NCI-H2029 treated with DMSO at 0.1 percent for 48 hours (cell line): ENCODE measurements around the gene ATG7.
"Not testable (repeated sequence)": the region's sequence is repeated elsewhere in the genome, so short reads cannot be mapped to it uniquely, and the experiment has no call there.

Source experiments
- DNase-seq: peaks from one replicate; lab custom pipeline; 2025; lab: John Stamatoyannopoulos, UW

ATG7 gene

DNA sequence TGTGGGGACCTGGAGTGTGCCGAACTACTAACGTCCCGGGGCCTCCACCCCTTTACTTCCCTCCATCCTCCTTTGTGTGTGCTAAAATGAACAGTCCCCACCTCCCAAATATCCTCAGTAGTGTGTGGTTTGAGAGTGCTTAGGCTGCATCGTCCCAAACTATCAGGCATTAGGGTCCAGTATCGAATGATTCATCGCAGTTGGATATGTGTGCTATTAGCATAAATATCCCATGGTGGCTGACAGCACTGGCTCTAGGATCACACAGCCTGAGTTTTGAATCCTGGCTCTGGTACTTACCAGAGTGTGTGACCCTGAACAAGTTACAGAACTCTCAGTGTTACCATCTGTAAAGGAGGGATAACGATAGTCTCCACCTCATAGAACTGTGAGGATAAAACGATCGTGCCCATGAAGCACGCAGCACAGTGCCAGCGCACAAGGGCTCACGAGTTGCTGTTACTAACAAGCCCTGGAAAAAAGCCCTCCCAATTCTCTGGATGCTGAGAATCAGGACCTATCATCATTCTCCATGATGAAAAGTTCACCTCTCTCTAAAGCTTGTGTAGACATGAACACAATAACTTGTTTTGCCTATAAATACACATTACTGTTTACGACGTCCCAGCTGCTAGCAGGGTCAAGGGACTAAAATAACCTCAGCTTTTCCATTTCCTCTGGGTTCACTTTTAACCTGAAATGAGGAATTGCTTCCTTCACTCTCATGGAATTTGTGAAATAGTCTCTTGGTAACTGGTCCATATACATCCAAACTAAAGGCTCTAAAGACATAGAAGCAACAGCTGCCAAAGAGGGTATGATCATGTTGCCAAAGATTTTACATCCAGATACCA, 320.5 kb downstream of the ATG7 start:
- DNase-seq, result no peak

DNA sequence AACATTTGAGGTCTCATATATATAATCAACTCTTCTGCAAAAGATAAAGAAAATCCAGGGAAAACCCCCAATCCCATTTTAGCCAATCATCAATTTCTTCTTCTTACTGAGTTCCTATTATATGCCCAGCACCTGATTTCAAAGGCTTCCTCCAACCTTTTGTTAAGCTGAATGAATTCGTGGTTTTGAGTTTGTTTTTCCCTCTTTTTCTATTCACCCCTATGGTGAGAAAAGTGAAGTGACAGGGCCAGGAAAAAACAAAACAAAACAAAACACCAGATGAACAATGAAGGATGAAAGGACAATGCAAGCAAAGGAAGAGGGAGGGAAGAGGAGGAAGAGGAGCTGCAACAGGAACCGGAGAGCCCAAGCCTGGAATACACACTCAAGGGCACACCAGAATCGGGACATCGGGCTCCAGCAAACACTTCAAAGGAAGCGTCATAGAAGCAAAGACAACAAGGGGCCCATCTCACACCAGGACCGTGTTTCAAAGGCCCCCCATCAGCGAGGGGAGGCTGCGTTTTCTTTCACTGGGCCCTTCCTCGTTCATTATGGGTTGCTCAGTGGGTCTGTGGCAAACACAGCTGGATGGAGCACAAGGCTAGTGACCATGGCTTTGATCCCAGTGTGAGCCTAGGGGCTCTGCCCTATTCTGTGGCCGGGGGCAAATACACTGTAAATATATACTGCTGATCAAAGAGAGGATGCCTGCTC, 321.3 kb downstream of the ATG7 start:
- DNase-seq, result peak; percentile 38

DNA sequence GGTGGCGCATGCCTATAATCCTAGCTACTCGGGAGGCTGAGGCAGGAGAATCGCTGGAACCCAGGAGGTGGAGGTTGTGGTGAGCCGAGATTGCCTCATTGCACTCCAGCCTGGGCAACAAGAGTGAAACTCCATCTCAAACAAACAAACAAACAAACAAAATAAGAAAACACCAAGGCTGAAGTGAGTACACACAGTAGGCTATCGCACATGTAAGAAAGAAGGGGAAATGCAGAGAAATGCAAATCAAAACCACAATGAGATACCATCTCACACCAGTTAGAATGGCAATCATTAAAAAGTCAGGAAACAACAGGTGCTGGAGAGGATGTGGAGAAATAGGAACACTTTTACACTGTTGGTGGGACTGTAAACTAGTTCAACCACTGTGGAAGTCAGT, 322.8 kb downstream of the ATG7 start:
- DNase-seq, result not testable (repeated sequence)

DNA sequence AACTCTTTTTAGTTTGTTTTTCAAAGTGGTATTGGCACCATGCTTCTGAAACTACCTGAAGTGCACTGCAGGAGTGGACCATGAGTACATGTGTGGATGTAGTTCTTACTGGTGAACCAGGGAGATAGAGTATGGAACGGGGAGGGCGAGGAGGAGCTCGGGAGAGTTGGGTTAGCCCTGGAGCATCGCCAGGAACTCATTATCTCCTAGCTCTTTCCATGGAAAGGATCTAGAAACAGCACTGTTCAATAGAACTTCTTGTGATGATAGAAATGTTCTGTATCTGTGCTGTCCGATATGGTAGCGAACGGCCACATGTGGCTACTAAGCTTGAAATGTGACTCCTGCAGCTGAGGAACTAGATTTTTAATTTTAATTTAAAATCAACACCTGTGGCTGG, 324.2 kb downstream of the ATG7 start:
- DNase-seq, result peak; percentile 26

DNA sequence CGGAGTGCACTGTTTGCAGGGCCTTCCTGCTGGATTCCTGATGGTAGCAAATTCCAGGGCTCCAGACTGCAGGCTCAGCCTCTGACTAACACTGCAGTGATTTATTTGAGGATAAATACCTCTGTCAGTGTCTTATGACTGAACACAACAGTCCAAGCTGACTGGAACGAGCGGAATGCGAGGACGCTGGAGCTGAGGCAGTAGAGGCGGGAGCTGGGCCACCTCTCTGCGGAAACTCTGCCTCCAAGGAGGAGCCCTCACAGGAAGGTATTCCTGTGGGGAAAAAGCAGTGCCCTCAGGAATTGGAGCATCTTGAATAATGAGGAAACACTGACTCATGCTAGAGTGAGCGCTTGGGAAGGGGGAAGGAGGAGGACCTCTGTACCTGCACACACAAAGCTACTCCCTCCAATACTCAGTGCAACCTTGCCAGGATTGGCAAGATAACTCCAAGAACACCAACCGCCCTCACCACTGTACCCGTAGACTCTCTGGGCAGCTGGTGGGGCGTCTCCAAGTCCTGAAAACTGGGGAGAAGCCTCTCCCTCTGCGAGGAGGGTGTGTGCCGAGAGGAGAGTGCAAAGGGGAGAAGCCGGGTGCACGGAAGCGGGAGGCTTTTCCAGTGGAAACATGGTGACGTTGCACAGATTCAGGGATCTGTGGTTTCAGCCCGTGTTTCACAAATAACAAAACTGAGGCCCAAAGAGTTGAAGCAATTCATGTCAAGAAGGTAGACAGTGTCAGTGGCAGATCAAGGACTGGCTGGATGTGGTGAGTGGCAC, 328.5 kb downstream of the ATG7 start:
- DNase-seq, result no peak

DNA sequence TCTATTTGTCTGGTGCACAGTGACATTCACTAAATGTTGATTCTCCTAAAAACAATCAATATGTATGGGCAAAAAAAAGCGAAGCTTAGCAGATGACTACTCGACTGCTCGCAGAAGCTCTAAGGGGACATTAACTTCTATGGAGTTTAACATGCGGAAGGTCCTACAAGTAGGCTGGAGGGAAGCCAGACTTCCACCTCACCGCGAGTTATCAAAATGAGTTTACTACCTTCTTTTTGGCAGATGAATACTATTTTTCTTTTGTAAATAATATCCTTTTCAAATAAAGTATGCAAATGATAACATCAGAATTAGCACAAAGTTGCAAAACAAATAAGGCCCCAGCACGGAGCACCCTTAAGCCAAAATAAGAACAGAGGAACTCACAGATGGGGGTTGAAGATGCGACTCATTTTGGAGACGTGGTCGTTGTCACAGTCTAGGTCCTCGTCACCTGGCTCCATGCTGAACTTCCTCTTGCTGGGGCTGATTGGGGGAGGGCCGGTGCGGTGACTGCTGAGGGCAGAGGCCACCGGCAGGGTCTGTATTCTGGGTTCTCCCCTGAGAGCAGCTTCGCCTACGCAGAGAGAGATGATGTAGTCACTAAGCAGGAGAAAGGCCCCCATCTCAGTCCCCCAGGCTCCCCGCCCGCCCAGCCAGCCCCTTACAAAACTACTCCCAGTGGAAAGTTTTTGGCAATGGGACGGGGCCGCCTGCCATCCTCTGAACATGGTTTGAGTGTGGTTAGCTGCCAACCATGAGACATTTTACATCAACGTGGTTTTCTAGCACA, 329.4 kb downstream of the ATG7 start:
- DNase-seq, result no peak

DNA sequence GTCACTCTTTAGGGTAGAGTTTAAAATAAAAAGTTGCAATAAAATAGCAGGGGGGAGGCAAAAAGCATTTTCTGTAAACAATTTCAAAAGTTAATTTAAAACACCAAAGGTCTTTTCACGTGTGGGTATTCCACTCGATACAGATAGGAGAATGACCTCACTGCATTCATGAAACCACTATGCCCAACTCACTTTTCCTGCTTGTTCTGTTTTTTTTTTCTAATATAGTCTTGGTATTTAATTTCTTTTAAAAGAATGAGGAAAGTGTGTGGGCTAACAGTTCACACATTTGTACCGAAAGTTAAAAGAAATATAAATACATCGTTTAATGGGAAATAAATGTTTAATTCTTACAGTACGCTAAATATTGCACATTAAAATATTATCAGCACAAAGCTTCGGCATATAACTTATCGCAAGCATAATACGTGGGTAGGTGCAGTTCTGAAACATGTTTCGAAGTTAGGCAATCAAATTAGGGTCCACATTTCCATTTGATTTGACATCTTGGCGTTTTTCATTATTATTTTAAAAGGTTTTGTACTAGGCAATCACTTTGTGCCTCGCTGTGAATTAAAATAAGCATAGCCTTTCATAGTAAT, 330.1 kb downstream of the ATG7 start:
- DNase-seq, result no peak

DNA sequence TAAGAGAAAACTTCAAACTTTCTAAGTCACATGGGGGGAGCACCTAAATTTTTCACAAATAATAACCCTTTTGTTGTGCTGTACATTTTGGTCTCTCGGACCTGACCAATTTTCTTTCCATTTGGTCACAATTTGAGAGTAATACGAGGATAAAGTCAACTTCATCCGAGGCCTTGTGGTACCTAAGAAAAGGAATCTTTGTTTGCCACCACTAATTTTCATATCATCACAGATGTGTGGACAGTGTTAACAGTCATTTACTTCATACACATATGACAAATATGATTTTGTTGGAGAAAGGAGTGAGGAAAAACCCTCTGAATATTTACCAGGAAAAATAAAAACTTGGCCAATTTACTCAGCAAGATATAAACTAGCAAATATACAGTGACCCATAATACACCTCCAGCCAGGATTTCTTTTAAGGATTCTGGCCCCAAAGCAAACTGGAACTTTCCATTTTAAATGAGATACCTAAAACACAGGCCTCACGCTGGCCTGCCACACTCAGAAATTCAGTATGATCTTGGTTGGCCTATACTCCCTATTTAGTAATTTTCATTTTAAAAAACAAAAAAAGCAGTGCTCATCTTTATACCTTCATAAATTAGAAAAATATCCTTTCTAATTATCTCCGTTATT, 330.8 kb downstream of the ATG7 start:
- no peak for DNase-seq

DNA sequence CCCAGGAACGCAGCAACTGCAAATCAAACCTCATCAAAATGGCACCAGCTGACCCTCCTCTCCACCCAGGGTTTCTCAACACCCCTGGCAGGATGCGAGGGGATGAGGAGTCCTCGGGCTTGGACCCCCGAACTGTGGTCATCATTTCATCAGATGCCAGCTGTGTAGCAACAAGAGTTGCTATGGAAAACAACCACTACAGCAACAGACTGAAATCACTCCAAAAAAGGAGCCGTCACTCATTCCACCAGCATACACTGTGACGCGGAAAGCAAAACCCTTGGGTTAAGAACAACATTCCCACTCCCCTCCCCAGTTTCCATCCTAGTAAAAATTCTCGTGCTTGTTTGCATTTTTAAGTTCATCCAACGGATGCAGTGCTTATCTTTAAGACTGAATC, 331.4 kb downstream of the ATG7 start:
- DNase-seq, result no peak

DNA sequence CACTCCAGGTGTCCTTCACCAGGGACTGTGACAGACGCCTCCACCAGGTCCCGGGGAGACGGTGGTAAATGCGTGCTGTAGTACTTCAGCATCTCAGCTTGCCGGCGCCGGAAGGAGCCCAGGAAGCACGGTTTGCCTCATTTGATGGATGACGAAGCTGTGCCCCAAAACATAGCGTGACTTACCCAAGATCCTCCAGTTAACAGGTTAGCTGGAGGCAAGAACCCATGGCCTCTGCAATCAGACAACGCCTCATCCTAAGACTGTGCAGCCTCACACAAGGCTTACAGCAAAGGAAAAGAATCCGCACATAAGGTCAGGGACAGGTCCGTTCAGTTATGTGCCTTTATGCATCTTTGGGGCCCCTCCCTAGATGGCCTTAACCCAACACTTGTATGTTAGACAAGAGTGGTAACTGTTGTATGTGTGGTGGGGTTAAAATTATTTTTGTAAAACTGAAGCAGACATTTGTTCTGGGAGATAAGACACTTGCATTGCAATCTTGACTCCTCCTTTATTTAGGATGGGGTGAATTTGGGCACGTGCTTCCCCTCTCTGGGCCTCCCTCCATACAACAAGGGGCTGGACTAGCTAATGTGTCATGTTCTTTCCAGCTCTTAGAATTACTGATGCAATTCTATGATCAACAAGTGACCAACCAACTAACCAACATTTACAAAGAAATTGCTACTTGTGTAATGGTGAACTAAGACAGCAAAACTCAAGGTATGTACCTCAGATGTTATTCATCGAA, 332.1 kb downstream of the ATG7 start:
- no peak for DNase-seq

DNA sequence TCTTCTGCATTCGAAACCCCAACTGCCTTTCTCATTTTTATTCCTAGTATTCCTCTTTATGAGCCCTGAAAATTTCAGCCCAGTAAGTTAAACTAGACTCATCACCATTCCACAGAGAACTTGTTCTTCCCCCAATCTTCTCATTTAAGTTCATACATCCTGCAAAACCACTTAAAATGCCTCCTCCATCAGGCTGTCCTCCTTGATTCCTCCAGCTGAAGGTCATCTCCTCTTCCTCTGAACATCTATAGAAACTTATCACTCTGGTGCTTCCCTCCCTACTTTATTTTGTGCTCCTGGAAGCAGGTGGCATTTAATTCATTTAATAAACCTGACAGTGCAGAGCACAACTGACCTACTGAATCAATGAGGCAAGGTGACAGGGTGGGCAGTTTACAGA, 333.2 kb downstream of the ATG7 start:
- DNase-seq, result no peak

DNA sequence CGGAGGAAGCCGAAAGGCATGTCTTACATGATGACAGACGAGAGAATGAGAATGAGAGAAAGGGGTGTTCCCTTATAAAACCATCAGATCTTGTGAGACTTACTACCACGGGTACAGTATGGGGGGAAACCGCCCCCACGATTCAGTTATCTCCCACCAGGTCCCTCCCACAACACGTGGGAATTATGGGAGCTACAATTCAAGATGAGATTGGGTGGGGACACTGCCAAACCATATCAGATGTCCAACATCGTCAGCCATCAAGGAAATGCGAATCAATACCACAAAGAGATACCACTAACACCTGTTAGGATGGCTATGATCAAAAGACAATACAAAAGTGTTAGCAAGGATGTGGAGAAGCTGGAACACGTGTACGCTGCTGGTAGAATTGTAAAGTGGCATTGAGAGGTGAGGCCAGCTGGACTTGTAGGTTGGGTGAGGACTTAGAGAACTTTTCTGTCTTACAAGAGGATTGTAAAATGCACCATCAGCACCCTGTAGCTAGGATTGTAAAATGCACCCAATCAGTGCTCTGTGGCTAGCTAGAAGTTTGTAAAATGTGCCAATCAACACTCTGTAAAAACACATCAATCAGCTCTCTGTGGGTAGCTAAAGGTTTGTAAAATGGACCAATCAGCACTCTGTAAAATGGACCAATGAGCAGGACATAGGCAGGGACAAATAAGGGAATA, 334.0 kb downstream of the ATG7 start:
- no peak for DNase-seq

DNA sequence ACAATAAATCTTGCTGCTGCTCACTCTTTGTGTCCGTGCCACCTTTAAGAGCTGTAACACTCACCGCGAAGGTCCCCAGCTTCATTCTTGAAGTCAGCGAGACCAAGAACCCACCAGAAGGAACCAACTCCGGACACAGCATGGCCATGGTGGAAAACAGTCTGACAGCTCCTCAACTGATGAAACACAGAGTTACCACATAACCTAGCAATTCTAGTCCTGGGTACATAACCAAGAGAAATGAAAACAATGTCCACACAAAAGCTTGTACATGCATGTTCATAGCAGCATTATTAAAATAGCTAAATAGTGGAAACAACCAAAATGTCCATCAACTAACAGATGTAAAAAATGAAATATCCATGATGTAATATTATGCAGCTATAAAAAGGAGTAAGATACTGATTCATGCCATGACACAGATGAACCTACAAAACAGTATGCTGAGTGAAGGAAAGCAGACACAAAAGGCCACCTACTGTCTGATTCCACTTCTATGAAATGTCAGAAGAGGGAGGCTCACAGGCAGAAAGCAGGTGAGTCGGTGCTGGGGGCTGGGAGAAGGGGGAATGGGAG, 334.8 kb downstream of the ATG7 start:
- DNase-seq, result no peak
